HepG2 (cell line): ENCODE measurements around the gene RRBP1. TPM values are rescaled to one million over a fixed set of nuclear protein-coding genes. Genes with fewer than 3 reads are reported as not detected.
A peak's percentile ranks its signal among the peaks of the same experiment; 100 is the strongest.

Experiments
- ATAC-seq: fragments of 200-7000 bp; cut with Tn5 transposase; 3 replicates; pipeline ENCODE4 v1.9.1; 2020; ENCODE audit warnings: mild to moderate bottlenecking, moderate library complexity
- BruUV-seq: library from RNA; stranded (reverse); fragments of 400-500 nt; replicated peaks from 2 replicates; lab custom pipeline; 2021; lab: Mats Ljungman, UMichigan
- CTCF ChIA-PET: fragments of 300-600 bp; formaldehyde crosslinking; extraction: SDS; loops from one replicate; lab custom pipeline; 2021; ENCODE audit warnings: low total read pairs, inconsistent platforms, low intra/inter-chr PET ratio; lab: Yijun Ruan, JAX
- POLR2A ChIA-PET: fragments of 350-600 bp; sonication (Branson Sonifier 250); formaldehyde crosslinking; loops from one replicate; lab custom pipeline; 2020; ENCODE audit warnings: antibody characterized with exemption, inconsistent platforms; lab: Yijun Ruan, JAX
- DNase-seq: peaks from one replicate; pipeline ENCODE4 v3.0.0-alpha.2; 2015; ENCODE audit warnings: low spot score
- FAIRE-seq: peaks from 3 replicates; lab custom pipeline; 2011; peaks lifted over from hg19 to GRCh38; lab: Jason Lieb, UNC
- H2AFZ ChIP-seq: one replicate; pipeline ENCODE4 v1.6.1; 2011; ENCODE audit warnings: low read length, inconsistent platforms
- H3K27ac ChIP-seq: fragments of 300-600 bp; 3 replicates; pipeline ENCODE4 v1.8.0; 2011; ENCODE audit warnings: mixed run types, mild to moderate bottlenecking, mixed read lengths, low read length, inconsistent platforms; ENCODE audit not compliant: insufficient read depth; ENCODE audit errors: extremely low read length
- H3K27me3 ChIP-seq, 2 experiments: fragments of 200-600 bp in 1 of 2; 2 replicates in 1 of 2; 3 replicates in 1 of 2; pipeline versions ENCODE4 v1.6.0 to v1.8.0; 2011; ENCODE audit warnings: low read length in 2 of 2, mild to moderate bottlenecking in 2 of 2, moderate library complexity in 2 of 2, inconsistent platforms in 1 of 2; ENCODE audit not compliant: insufficient read depth in 2 of 2, control insufficient read depth in 1 of 2
- H3K36me3 ChIP-seq, 2 experiments: fragments of 200-600 bp in 1 of 2; replicated peaks in 1 of 2; 2 replicates in 1 of 2; 3 replicates in 1 of 2; pipeline versions ENCODE4 v1.5.1 to v1.8.0; 2011; ENCODE audit warnings: low read length in 2 of 2, inconsistent platforms in 1 of 2; ENCODE audit not compliant: insufficient read depth in 2 of 2, control insufficient read depth in 1 of 2
- H3K4me1 ChIP-seq: 2 replicates; pipeline ENCODE4 v1.5.1; 2012; ENCODE audit warnings: low read length, inconsistent platforms; ENCODE audit not compliant: insufficient read depth
- H3K4me2 ChIP-seq: 2 replicates; pipeline ENCODE4 v1.6.0; 2011; ENCODE audit warnings: low read depth, low read length, inconsistent platforms
- H3K4me3 ChIP-seq, 3 experiments: fragments of 200-600 bp in 1 of 3; sonication (generic), shearing (Covaris generic) in 1 of 3; replicated peaks in 1 of 3; 2 replicates each; pipeline ENCODE4 v1.5.1; 2011 to 2016; ENCODE audit warnings: low read length in 3 of 3, inconsistent platforms in 2 of 3, low read depth in 2 of 3, mild to moderate bottlenecking in 2 of 3, control low read depth in 1 of 3, mixed read lengths in 1 of 3; ENCODE audit not compliant: insufficient read depth in 1 of 3
- H3K79me2 ChIP-seq: one replicate; pipeline ENCODE4 v1.6.1; 2011; ENCODE audit warnings: low read length, inconsistent platforms; ENCODE audit not compliant: insufficient read depth
- H3K9ac ChIP-seq: 2 replicates; pipeline ENCODE4 v1.6.0; 2011; ENCODE audit warnings: mild to moderate bottlenecking, low read depth, low read length, inconsistent platforms; ENCODE audit not compliant: insufficient read depth
- H3K9me3 ChIP-seq: 2 replicates; pipeline ENCODE4 v1.5.1; 2012; ENCODE audit warnings: mild to moderate bottlenecking, low read length
- H4K20me1 ChIP-seq: 2 replicates; pipeline ENCODE4 v1.6.0; 2011; ENCODE audit warnings: inconsistent platforms, mild to moderate bottlenecking, low read length, moderate library complexity; ENCODE audit not compliant: insufficient read depth
- BATF2 ChIP-seq: sonication (generic); formaldehyde crosslinking; IDR thresholded peaks from 2 replicates; pipeline ENCODE4 v1.8.0; 2022; ENCODE audit warnings: mild to moderate bottlenecking, missing genetic modification reagents, moderate library complexity
- CENPBD1 ChIP-seq: sonication (generic); formaldehyde crosslinking; IDR thresholded peaks from 2 replicates; pipeline ENCODE4 v1.8.0; 2022; ENCODE audit warnings: missing genetic modification reagents, low read depth, mild to moderate bottlenecking, borderline replicate concordance
- ELF1 ChIP-seq: sonication (generic); formaldehyde crosslinking; IDR thresholded peaks from 2 replicates; pipeline ENCODE4 v1.4.0; 2020; ENCODE audit warnings: missing genetic modification reagents
- RBM22 ChIP-seq: fragments of 200-400 bp; formaldehyde crosslinking; optimal IDR thresholded peaks from 2 replicates; pipeline ENCODE3; 2017; ENCODE audit warnings: mild to moderate bottlenecking, low read length, moderate library complexity
- TAF15 ChIP-seq: fragments of 200-400 bp; formaldehyde crosslinking; IDR thresholded peaks from one replicate; pipeline ENCODE4 v1.6.1; 2018; ENCODE audit warnings: mild to moderate bottlenecking, low read depth, low read length; ENCODE audit not compliant: poor library complexity, severe bottlenecking
- TSC22D2 ChIP-seq: sonication (generic); formaldehyde crosslinking; IDR thresholded peaks from 2 replicates; pipeline ENCODE4 v1.5.1; 2020; ENCODE audit warnings: missing genetic modification reagents, mild to moderate bottlenecking, borderline replicate concordance
- ZBTB2 ChIP-seq: sonication (generic); formaldehyde crosslinking; IDR thresholded peaks from 2 replicates; pipeline ENCODE4 v1.8.0; 2022; ENCODE audit warnings: low read depth, missing genetic modification reagents
- ZBTB39 ChIP-seq: sonication (generic); formaldehyde crosslinking; IDR thresholded peaks from 2 replicates; pipeline ENCODE4 v1.5.0; 2020; ENCODE audit warnings: missing genetic modification reagents
- ZEB1 ChIP-seq: IDR thresholded peaks from 2 replicates; pipeline ENCODE4 v1.6.1; 2012; ENCODE audit warnings: mild to moderate bottlenecking, low read depth, inconsistent platforms; ENCODE audit not compliant: insufficient replicate concordance
- ZFP62 ChIP-seq: sonication (generic); formaldehyde crosslinking; IDR thresholded peaks from 2 replicates; pipeline ENCODE4 v1.4.0; 2020; ENCODE audit warnings: missing genetic modification reagents
- ZNF543 ChIP-seq: sonication (generic); formaldehyde crosslinking; IDR thresholded peaks from 2 replicates; pipeline ENCODE4 v1.4.0; 2020; ENCODE audit warnings: mild to moderate bottlenecking, missing genetic modification reagents
- ZNF776 ChIP-seq: sonication (generic); formaldehyde crosslinking; IDR thresholded peaks from 2 replicates; pipeline ENCODE4 v1.4.0; 2020; ENCODE audit warnings: mild to moderate bottlenecking, missing genetic modification reagents
- ZSCAN12 ChIP-seq: sonication (generic); formaldehyde crosslinking; IDR thresholded peaks from 2 replicates; pipeline ENCODE4 v1.9.0; 2021; ENCODE audit warnings: mild to moderate bottlenecking, missing genetic modification reagents
- ZXDC ChIP-seq: sonication (generic); formaldehyde crosslinking; IDR thresholded peaks from 2 replicates; pipeline ENCODE4 v1.5.0; 2020; ENCODE audit warnings: mild to moderate bottlenecking, missing genetic modification reagents
- WGBS: methylation state at CpG from one replicate; pipeline ENCODE4 v1.1.6; 2017; ENCODE audit warnings: low lambda C conversion rate; 5-methylcytosine and 5-hydroxymethylcytosine counted together
- in situ Hi-C: cut with HindIII; loops from 2 replicates; pipeline ENCODE4 v1.10.0; 2017; ENCODE audit warnings: low pct_unique_long_range_greater_than_20kb; ENCODE audit not compliant: extremely low pct_ligation_motif_present
- intact Hi-C: fragments of 100-400 bp; cut with micrococcal nuclease; formaldehyde crosslinking; loops from one replicate; pipeline ENCODE4 v1.10.0; 2022; ENCODE audit not compliant: unreplicated experiment
- polyA plus RNA-seq, 8 experiments: library from polyadenylated mRNA; depleted of rRNA in 3 of 8; stranded (reverse) in 7 of 8; unstranded in 1 of 8; fragments of >200 nt; fragmentation: Illumina TruSeq in 4 of 8; extraction: Trizol in 4 of 8; gene quantifications; 2 replicates each; pipeline versions ENCODE4 v1.2.1 to v1.2.3, GENCODE V29; 2011 to 2016; ENCODE audit warnings: low read depth in 4 of 8, missing spikeins in 1 of 8, mixed read lengths in 1 of 8; ENCODE audit not compliant: insufficient read depth in 1 of 8
- total RNA-seq, 5 experiments: library from RNA; depleted of rRNA; stranded (reverse); fragments of >200 nt; fragmentation: Illumina TruSeq; extraction: Trizol; gene quantifications; 2 replicates each; pipeline ENCODE4 v1.2.3, GENCODE V29; 2016; ENCODE audit warnings: low read depth in 1 of 5

Gene RRBP1
- total and polyA plus RNA-seq, 2 of the 13 experiments (the other 11 are each of a cell fraction or from before 2014, with no cell fraction given): 150 to 222 TPM

GRCh38 chr20:17680836-17681725 lies 961 bp downstream of the RRBP1 start:
- Histone ChIP-seq H2AFZ (no peak overlapping the region), H3K36me3 (peaks cover 14 to 44% of the 10 kb centered on the region in 2 experiments), H3K4me2 (peak overlapping the region; percentile 89), H3K79me2 (peaks cover 49% of the 10 kb centered on the region), H3K27me3 (peaks cover 0 to 6% of the 10 kb centered on the region in 2 experiments; a peak in 3 of 5 replicates), H4K20me1 (peaks cover 48% of the 10 kb centered on the region), H3K9me3 (peaks cover under 1% of the 10 kb centered on the region; the same call in 1 of the 2 replicates), H3K9ac (peak overlapping the region; percentile 91), H3K4me3 (peak overlapping the region; percentile 87 to 92 (median 92)), H3K27ac (peak overlapping the region; percentile 70), H3K4me1 (peaks cover 72% of the 10 kb centered on the region)
- WGBS: under 1% methylated on average over 73 of the region's 110 CpGs
- ATAC-seq: peak; percentile 2; the same call in 2 of the 3 replicates
- ChIA-PET CTCF (interaction anchor here (0.8 to 2.3 kb wide), 3 partner anchors 41 to 258 kb away, joined by 5 to 29 read pairs (median 8); no protein-coding TSS in a partner anchor), POLR2A (interaction anchor here (0.7 to 10.8 kb wide), 34 partner anchors 9 to 607 kb away, joined by 3 to 347 read pairs (median 9); partner anchors contain the start of genes MGME1, SNX5 and ZNF133)
- in situ Hi-C loops: loop anchor here (5.0 kb wide), 1 partner anchor 201 kb away; no protein-coding TSS in a partner anchor
- DNase-seq: peak; percentile 58
- no peak for FAIRE-seq
- intact Hi-C loops: loop anchor here (1.0 to 5.0 kb wide), 2 partner anchors 126 to 217 kb away; no protein-coding TSS in a partner anchor
- BruUV-seq: no TSS peak
- TF ChIP-seq ELF1 (no peak), ZNF776 (CRISPR knock-in tag) (no peak), TSC22D2 (CRISPR knock-in tag) (no peak), BATF2 (CRISPR knock-in tag) (no peak), ZEB1 (no peak), ZXDC (CRISPR knock-in tag) (0 out of 2 replicates have a peak, but pooled peaks have one; percentile 7), ZBTB2 (CRISPR knock-in tag) (peak; percentile 1; the same call in 1 of the 2 replicates), ZNF543 (CRISPR knock-in tag) (peak; percentile 27; the same call in 1 of the 2 replicates), RBM22 (no peak), TAF15 (no peak), ZSCAN12 (CRISPR knock-in tag) (no peak), ZFP62 (CRISPR knock-in tag) (0 out of 2 replicates have a peak, but pooled peaks have one; percentile 50), ZBTB39 (no peak), CENPBD1 (CRISPR knock-in tag) (no peak; the same call in 1 of the 2 replicates)
